H1 (cell line): Measurements from ENCODE around the gene FRMD5. TPM values are rescaled to one million over a fixed set of nuclear protein-coding genes. Genes with fewer than 3 reads are reported as not detected.

ENCODE experiments used
- CTCF ChIA-PET: fragments of 300-600 bp; sonication (Branson Sonifier 250); formaldehyde crosslinking; loops from one replicate; lab custom pipeline; 2021; ENCODE audit not compliant: partially characterized antibody; lab: Charles Lee
- POLR2A ChIA-PET: fragments of 300-600 bp; sonication (Branson Sonifier 250); formaldehyde crosslinking; loops from one replicate; lab custom pipeline; 2021; ENCODE audit warnings: inconsistent platforms; ENCODE audit not compliant: partially characterized antibody; lab: Charles Lee
- DNase-seq, 2 experiments: peaks; one replicate each; pipeline versions ENCODE4 v3.0.0 to v3.0.0-alpha.2; 2010 to 2022; ENCODE audit warnings: low spot score in 2 of 2, low read depth in 1 of 2, mixed read lengths in 1 of 2
- FAIRE-seq: peaks from 2 replicates; lab custom pipeline; 2011; peaks lifted over from hg19 to GRCh38; lab: Jason Lieb, UNC
- H2AFZ ChIP-seq: 2 replicates; pipeline ENCODE4 v1.8.1; 2012; ENCODE audit warnings: low read length, inconsistent platforms
- H2AK5ac ChIP-seq: 2 replicates; pipeline ENCODE4 v1.6.1; 2013; ENCODE audit warnings: low read depth, low read length
- H2BK120ac ChIP-seq: replicated peaks from 2 replicates; pipeline ENCODE3; 2013; ENCODE audit warnings: low read depth, low read length, inconsistent platforms
- H2BK12ac ChIP-seq: 2 replicates; pipeline ENCODE4 v1.6.1; 2013; ENCODE audit warnings: low read depth, low read length
- H2BK15ac ChIP-seq: 2 replicates; pipeline ENCODE4 v1.6.1; 2013; ENCODE audit warnings: low read length
- H2BK20ac ChIP-seq: 2 replicates; pipeline ENCODE4 v1.6.1; 2013; ENCODE audit warnings: low read length
- H2BK5ac ChIP-seq: 2 replicates; pipeline ENCODE4 v1.6.1; 2013; ENCODE audit warnings: low read depth, low read length
- H3K14ac ChIP-seq: 2 replicates; pipeline ENCODE4 v1.6.1; 2013; ENCODE audit warnings: inconsistent platforms; ENCODE audit not compliant: insufficient read length
- H3K18ac ChIP-seq: 2 replicates; pipeline ENCODE4 v1.6.1; 2013; ENCODE audit warnings: low read length; ENCODE audit errors: extremely low read depth
- H3K23ac ChIP-seq: 2 replicates; pipeline ENCODE4 v1.6.1; 2013; ENCODE audit warnings: inconsistent platforms; ENCODE audit not compliant: insufficient read length
- H3K23me2 ChIP-seq: 2 replicates; pipeline ENCODE4 v1.6.1; 2013; ENCODE audit warnings: low read depth, low read length
- H3K27ac ChIP-seq: 2 replicates; pipeline ENCODE4 v1.6.1; 2011; ENCODE audit warnings: low read depth, low read length, inconsistent platforms
- H3K27me3 ChIP-seq, 4 experiments: replicated peaks in 1 of 4; 1 replicate in 1 of 4; 2 replicates in 3 of 4; pipeline versions ENCODE4 v1.6.1 to v1.8.1; 2011 to 2013; ENCODE audit warnings: low read length in 3 of 4, mild to moderate bottlenecking in 3 of 4, inconsistent platforms in 2 of 4, mixed read lengths in 2 of 4, moderate library complexity in 1 of 4; ENCODE audit not compliant: control insufficient read depth in 3 of 4, insufficient read depth in 3 of 4; ENCODE audit errors: extremely low read depth in 1 of 4
- H3K36me3 ChIP-seq, 4 experiments: 2 replicates each; pipeline versions ENCODE4 v1.6.1 to v1.8.1; 2011 to 2013; ENCODE audit warnings: mild to moderate bottlenecking in 4 of 4, low read length in 3 of 4, moderate library complexity in 2 of 4, control low read depth in 1 of 4, inconsistent platforms in 1 of 4; ENCODE audit not compliant: insufficient read depth in 4 of 4, control insufficient read depth in 2 of 4
- H3K4ac ChIP-seq: replicated peaks from 2 replicates; pipeline ENCODE3; 2013; ENCODE audit warnings: low read length, low read depth, mixed read lengths, inconsistent platforms; ENCODE audit not compliant: insufficient read length
- H3K4me1 ChIP-seq, 4 experiments: replicated peaks in 1 of 4; 1 replicate in 1 of 4; 2 replicates in 3 of 4; pipeline versions ENCODE4 v1.6.1 to v1.8.1; 2011 to 2013; ENCODE audit warnings: low read length in 3 of 4, inconsistent platforms in 2 of 4, mixed read lengths in 1 of 4; ENCODE audit not compliant: insufficient read depth in 4 of 4, control insufficient read depth in 3 of 4
- H3K4me2 ChIP-seq, 2 experiments: 2 replicates each; pipeline versions ENCODE4 v1.6.1 to v1.8.1; 2011 to 2013; ENCODE audit warnings: low read depth in 2 of 2, low read length in 2 of 2, control low read depth in 1 of 2, inconsistent platforms in 1 of 2, mild to moderate bottlenecking in 1 of 2; ENCODE audit not compliant: insufficient read depth in 1 of 2
- H3K4me3 ChIP-seq, 4 experiments: fragments of 200-600, 300-600 bp in 1 of 4; sonication (generic), shearing (Covaris generic), sonication (Bioruptor Twin) in 1 of 4; 2 replicates each; pipeline versions ENCODE4 v1.5.1 to v1.8.1; 2011 to 2016; ENCODE audit warnings: low read length in 4 of 4, low read depth in 3 of 4, control low read depth in 2 of 4, inconsistent platforms in 2 of 4, mild to moderate bottlenecking in 2 of 4, mixed read lengths in 1 of 4, moderate library complexity in 1 of 4; ENCODE audit not compliant: insufficient read depth in 2 of 4; ENCODE audit errors: extremely low read depth in 1 of 4
- H3K56ac ChIP-seq: replicated peaks from 2 replicates; pipeline ENCODE3; 2013; ENCODE audit warnings: low read depth, mild to moderate bottlenecking, mixed read lengths, low read length, inconsistent platforms; ENCODE audit not compliant: insufficient read length
- H3K79me1 ChIP-seq: 2 replicates; pipeline ENCODE4 v1.6.1; 2013; ENCODE audit warnings: low read depth, low read length, control low read depth
- H3K79me2 ChIP-seq, 2 experiments: 2 replicates each; pipeline versions ENCODE4 v1.6.1 to v1.8.1; 2012 to 2013; ENCODE audit warnings: low read length in 2 of 2, mild to moderate bottlenecking in 2 of 2, inconsistent platforms in 1 of 2; ENCODE audit not compliant: insufficient read depth in 2 of 2, control insufficient read depth in 1 of 2
- H3K9ac ChIP-seq, 4 experiments: replicated peaks in 1 of 4; 1 replicate in 1 of 4; 2 replicates in 3 of 4; pipeline versions ENCODE4 v1.6.1 to v1.8.1; 2011 to 2013; ENCODE audit warnings: low read depth in 3 of 4, low read length in 3 of 4, control low read depth in 2 of 4, mild to moderate bottlenecking in 2 of 4, moderate library complexity in 2 of 4, inconsistent platforms in 1 of 4; ENCODE audit errors: extremely low read depth in 1 of 4
- H3K9me3 ChIP-seq, 2 experiments: 2 replicates each; pipeline versions ENCODE4 v1.6.1 to v1.8.1; 2012 to 2013; ENCODE audit warnings: mild to moderate bottlenecking in 2 of 2, moderate library complexity in 2 of 2, control low read depth in 1 of 2, inconsistent platforms in 1 of 2, low read depth in 1 of 2, low read length in 1 of 2, mixed read lengths in 1 of 2; ENCODE audit not compliant: insufficient read depth in 2 of 2
- H4K20me1 ChIP-seq, 2 experiments: replicated peaks in 1 of 2; 2 replicates each; pipeline versions ENCODE3 to v1.8.1; 2011 to 2013; ENCODE audit warnings: inconsistent platforms in 2 of 2, low read length in 2 of 2, mild to moderate bottlenecking in 1 of 2; ENCODE audit not compliant: insufficient read depth in 2 of 2, control insufficient read depth in 1 of 2
- H4K5ac ChIP-seq: 2 replicates; pipeline ENCODE4 v1.6.1; 2013; ENCODE audit warnings: low read length, low read depth, mixed read lengths, inconsistent platforms; ENCODE audit not compliant: insufficient read length
- H4K8ac ChIP-seq: 2 replicates; pipeline ENCODE4 v1.8.0; 2013; ENCODE audit warnings: mild to moderate bottlenecking, moderate library complexity, low read length, inconsistent platforms; ENCODE audit not compliant: insufficient read depth; ENCODE audit errors: extremely low read depth
- H4K91ac ChIP-seq: replicated peaks from 2 replicates; pipeline ENCODE3; 2013; ENCODE audit warnings: low read length, mixed read lengths, inconsistent platforms; ENCODE audit not compliant: insufficient read length
- ASH2L ChIP-seq: fragments of 200-600, 300-600 bp; sonication (generic); IDR thresholded peaks from one replicate; pipeline ENCODE4 v1.7.1; 2017; ENCODE audit warnings: low read length
- GTF2F1 ChIP-seq: IDR thresholded peaks from 2 replicates; pipeline ENCODE4 v1.6.1; 2012; ENCODE audit warnings: low read depth, low read length, improper control_type of control experiment, borderline replicate concordance
- MAFK ChIP-seq: IDR thresholded peaks from 2 replicates; pipeline ENCODE4 v1.6.1; 2012; ENCODE audit warnings: low read depth, mild to moderate bottlenecking, improper control_type of control experiment, low read length
- POU5F1 ChIP-seq: IDR thresholded peaks from 2 replicates; pipeline ENCODE4 v1.6.1; 2011; ENCODE audit warnings: low read depth, mild to moderate bottlenecking, low read length, moderate library complexity
- RBBP5 ChIP-seq: IDR thresholded peaks from 2 replicates; pipeline ENCODE4 v1.7.1; 2012; ENCODE audit warnings: low read depth, mild to moderate bottlenecking, inconsistent platforms, low read length, moderate library complexity, borderline replicate concordance
- SAP30 ChIP-seq: fragments of 300-600 bp; sonication (generic); IDR thresholded peaks from 2 replicates; pipeline ENCODE4 v1.7.1; 2012; ENCODE audit warnings: low read length, moderate library complexity, mild to moderate bottlenecking, inconsistent platforms; ENCODE audit not compliant: insufficient read depth, insufficient replicate concordance
- SIN3A ChIP-seq, 2 experiments: IDR thresholded peaks in 1 of 2; conservative IDR thresholded peaks in 1 of 2; 2 replicates each; pipeline ENCODE4 v1.6.1; 2011 to 2012; ENCODE audit warnings: low read length in 2 of 2, improper control_type of control experiment in 1 of 2, low read depth in 1 of 2, mild to moderate bottlenecking in 1 of 2
- SIRT6 ChIP-seq: IDR thresholded peaks from one replicate; pipeline ENCODE4 v1.7.1; 2012; ENCODE audit warnings: low read length, inconsistent platforms
- USF2 ChIP-seq: IDR thresholded peaks from 2 replicates; pipeline ENCODE4 v1.6.1; 2011; ENCODE audit warnings: low read length, improper control_type of control experiment
- WGBS, 2 experiments: shearing (Covaris generic) in 1 of 2; methylation state at CpG; one replicate each; pipeline versions ENCODE4 v1.1.6 to v1.1.7; 2013 to 2015; ENCODE audit warnings: low lambda C conversion rate in 2 of 2, mixed read lengths in 2 of 2, inconsistent platforms in 1 of 2, low coverage in 1 of 2, missing lambda C conversion rate in 1 of 2; ENCODE audit not compliant: insufficient replicate concordance in 2 of 2, insufficient coverage in 1 of 2, insufficient read length in 1 of 2; ENCODE audit errors: extremely low coverage in 1 of 2, missing lambda C conversion rate in 1 of 2; 5-methylcytosine and 5-hydroxymethylcytosine counted together
- polyA plus RNA-seq, 7 experiments: library from polyadenylated mRNA; depleted of rRNA in 3 of 7; stranded (reverse) in 5 of 7; unstranded in 2 of 7; fragments of >200 nt in 5 of 7; fragments of 200-250 nt in 2 of 7; gene quantifications; 1 replicate in 5 of 7; 2 replicates in 1 of 7; 4 replicates in 1 of 7; pipeline versions ENCODE4 v1.2.1 to v1.2.3, GENCODE V29; 2011 to 2013; ENCODE audit warnings: missing spikeins in 2 of 7, mixed read lengths in 2 of 7
- total RNA-seq: library from RNA; stranded (reverse); fragmentation: NEBNext Ultra II Directional; extraction: Animal tissue kit (Norgen Biotek cat#: 25700); gene quantifications from 2 replicates; pipeline ENCODE4 v1.2.1, GENCODE V29; 2021
- TF ChIP-seq, protein P1 (sequence below): IDR thresholded peaks from 2 replicates; pipeline ENCODE4 v1.6.1; 2012; ENCODE audit warnings: inconsistent platforms

Gene FRMD5
- total and polyA plus RNA-seq, 2 of the 8 experiments (the other 6 are each of a cell fraction or from before 2014, with no cell fraction given), result 10.1 to 12.6 TPM

DNA sequence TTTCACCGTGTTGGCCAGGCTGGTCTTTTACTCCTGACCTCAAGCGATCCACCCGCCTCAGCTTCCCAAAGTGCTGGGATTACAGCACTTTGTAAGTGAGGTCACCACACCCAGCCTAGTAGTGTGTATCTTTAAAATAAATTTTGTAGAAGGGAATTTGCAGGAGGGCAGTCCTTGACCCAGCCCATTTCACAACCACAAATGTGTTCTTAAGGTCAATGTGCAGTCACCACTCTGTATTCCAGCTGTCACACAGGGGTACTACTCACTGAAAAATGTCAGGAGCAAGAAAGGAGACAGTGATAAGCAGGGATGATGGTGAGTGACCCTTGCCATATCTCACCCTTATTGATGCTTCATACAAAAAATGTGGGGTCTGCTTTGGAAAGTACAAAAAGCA is 98.5 kb downstream of the FRMD5 start:
- Histone ChIP-seq H3K4ac (no peak overlapping the region), H3K9me3 (no peaks in the 10 kb centered on the region), H2BK5ac (no peak overlapping the region), H3K18ac (no peak overlapping the region), H3K79me1 (no peaks in the 10 kb centered on the region), H3K56ac (no peak overlapping the region), H3K36me3 (no peaks in the 10 kb centered on the region), H3K14ac (no peak overlapping the region), H3K23me2 (no peaks in the 10 kb centered on the region), H3K27me3 (no peaks in the 10 kb centered on the region), H4K91ac (no peak overlapping the region), H3K4me2 (no peak overlapping the region), H3K4me1 (no peaks in the 10 kb centered on the region), H2BK12ac (no peak overlapping the region), H3K4me3 (no peak overlapping the region), H2BK15ac (no peak overlapping the region), H3K79me2 (no peaks in the 10 kb centered on the region), H4K20me1 (no peaks in the 10 kb centered on the region), H3K23ac (no peak overlapping the region), H2AK5ac (no peak overlapping the region), H3K27ac (no peak overlapping the region), H2AFZ (no peak overlapping the region), H2BK20ac (no peak overlapping the region), H3K9ac (no peak overlapping the region), H4K5ac (no peak overlapping the region), H2BK120ac (no peak overlapping the region), H4K8ac (no peak overlapping the region)
- FAIRE-seq (no peak), DNase-seq (no peak)
- ChIA-PET CTCF (interaction anchor here (1.0 kb wide), 1 partner anchor 193 kb away, joined by 3 read pairs; no protein-coding TSS in a partner anchor), POLR2A (no interaction called here)
- 93% methylated on average over 3 of the region's 3 CpGs; no CpG with 5 or more reads in 1 of the 2 experiments for WGBS, 2 experiments
- TF ChIP-seq MAFK, result no peak
- no peak for TF ChIP-seq GTF2F1
- TF ChIP-seq RBBP5, result no peak
- no peak for TF ChIP-seq ASH2L
- no peak for TF ChIP-seq POU5F1
- no peak for TF ChIP-seq USF2
- TF ChIP-seq SIN3A (conservative IDR thresholded peaks at IDR 0.05 in 1 of 2, IDR thresholded peaks at IDR 0.05 in 1 of 2; ENCODE audit: low read depth in 1 of 2, low read length in 2 of 2), result no peak
- TF ChIP-seq, protein P1, sequence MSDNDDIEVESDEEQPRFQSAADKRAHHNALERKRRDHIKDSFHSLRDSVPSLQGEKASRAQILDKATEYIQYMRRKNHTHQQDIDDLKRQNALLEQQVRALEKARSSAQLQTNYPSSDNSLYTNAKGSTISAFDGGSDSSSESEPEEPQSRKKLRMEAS, result no peak
- no peak for TF ChIP-seq SIRT6
- no peak for TF ChIP-seq SAP30
